H1 (cell line): ENCODE data around the gene FABP6. TPM values are rescaled to one million over a fixed set of nuclear protein-coding genes. Genes with fewer than 3 reads are reported as not detected.

Experiments used
- CTCF ChIA-PET: fragments of 300-600 bp; sonication (Branson Sonifier 250); formaldehyde crosslinking; loops from one replicate; lab custom pipeline; 2021; ENCODE audit not compliant: partially characterized antibody; lab: Charles Lee
- POLR2A ChIA-PET: fragments of 300-600 bp; sonication (Branson Sonifier 250); formaldehyde crosslinking; loops from one replicate; lab custom pipeline; 2021; ENCODE audit warnings: inconsistent platforms; ENCODE audit not compliant: partially characterized antibody; lab: Charles Lee
- DNase-seq, 2 experiments: peaks; one replicate each; pipeline versions ENCODE4 v3.0.0 to v3.0.0-alpha.2; 2010 to 2022; ENCODE audit warnings: low spot score in 2 of 2, low read depth in 1 of 2, mixed read lengths in 1 of 2
- FAIRE-seq: peaks from 2 replicates; lab custom pipeline; 2011; peaks lifted over from hg19 to GRCh38; lab: Jason Lieb, UNC
- H2AFZ ChIP-seq: 2 replicates; pipeline ENCODE4 v1.8.1; 2012; ENCODE audit warnings: low read length, inconsistent platforms
- H2AK5ac ChIP-seq: 2 replicates; pipeline ENCODE4 v1.6.1; 2013; ENCODE audit warnings: low read depth, low read length
- H2BK120ac ChIP-seq: replicated peaks from 2 replicates; pipeline ENCODE3; 2013; ENCODE audit warnings: low read depth, low read length, inconsistent platforms
- H2BK12ac ChIP-seq: 2 replicates; pipeline ENCODE4 v1.6.1; 2013; ENCODE audit warnings: low read depth, low read length
- H2BK15ac ChIP-seq: 2 replicates; pipeline ENCODE4 v1.6.1; 2013; ENCODE audit warnings: low read length
- H2BK20ac ChIP-seq: 2 replicates; pipeline ENCODE4 v1.6.1; 2013; ENCODE audit warnings: low read length
- H2BK5ac ChIP-seq: 2 replicates; pipeline ENCODE4 v1.6.1; 2013; ENCODE audit warnings: low read depth, low read length
- H3K14ac ChIP-seq: 2 replicates; pipeline ENCODE4 v1.6.1; 2013; ENCODE audit warnings: inconsistent platforms; ENCODE audit not compliant: insufficient read length
- H3K18ac ChIP-seq: 2 replicates; pipeline ENCODE4 v1.6.1; 2013; ENCODE audit warnings: low read length; ENCODE audit errors: extremely low read depth
- H3K23ac ChIP-seq: 2 replicates; pipeline ENCODE4 v1.6.1; 2013; ENCODE audit warnings: inconsistent platforms; ENCODE audit not compliant: insufficient read length
- H3K23me2 ChIP-seq: 2 replicates; pipeline ENCODE4 v1.6.1; 2013; ENCODE audit warnings: low read depth, low read length
- H3K27ac ChIP-seq: 2 replicates; pipeline ENCODE4 v1.6.1; 2011; ENCODE audit warnings: low read depth, low read length, inconsistent platforms
- H3K27me3 ChIP-seq, 4 experiments: replicated peaks in 1 of 4; 1 replicate in 1 of 4; 2 replicates in 3 of 4; pipeline versions ENCODE4 v1.6.1 to v1.8.1; 2011 to 2013; ENCODE audit warnings: low read length in 3 of 4, mild to moderate bottlenecking in 3 of 4, inconsistent platforms in 2 of 4, mixed read lengths in 2 of 4, moderate library complexity in 1 of 4; ENCODE audit not compliant: control insufficient read depth in 3 of 4, insufficient read depth in 3 of 4; ENCODE audit errors: extremely low read depth in 1 of 4
- H3K36me3 ChIP-seq, 4 experiments: 2 replicates each; pipeline versions ENCODE4 v1.6.1 to v1.8.1; 2011 to 2013; ENCODE audit warnings: mild to moderate bottlenecking in 4 of 4, low read length in 3 of 4, moderate library complexity in 2 of 4, control low read depth in 1 of 4, inconsistent platforms in 1 of 4; ENCODE audit not compliant: insufficient read depth in 4 of 4, control insufficient read depth in 2 of 4
- H3K4ac ChIP-seq: replicated peaks from 2 replicates; pipeline ENCODE3; 2013; ENCODE audit warnings: low read length, low read depth, mixed read lengths, inconsistent platforms; ENCODE audit not compliant: insufficient read length
- H3K4me1 ChIP-seq, 4 experiments: replicated peaks in 1 of 4; 1 replicate in 1 of 4; 2 replicates in 3 of 4; pipeline versions ENCODE4 v1.6.1 to v1.8.1; 2011 to 2013; ENCODE audit warnings: low read length in 3 of 4, inconsistent platforms in 2 of 4, mixed read lengths in 1 of 4; ENCODE audit not compliant: insufficient read depth in 4 of 4, control insufficient read depth in 3 of 4
- H3K4me2 ChIP-seq, 2 experiments: 2 replicates each; pipeline versions ENCODE4 v1.6.1 to v1.8.1; 2011 to 2013; ENCODE audit warnings: low read depth in 2 of 2, low read length in 2 of 2, control low read depth in 1 of 2, inconsistent platforms in 1 of 2, mild to moderate bottlenecking in 1 of 2; ENCODE audit not compliant: insufficient read depth in 1 of 2
- H3K4me3 ChIP-seq, 4 experiments: fragments of 200-600, 300-600 bp in 1 of 4; sonication (generic), shearing (Covaris generic), sonication (Bioruptor Twin) in 1 of 4; 2 replicates each; pipeline versions ENCODE4 v1.5.1 to v1.8.1; 2011 to 2016; ENCODE audit warnings: low read length in 4 of 4, low read depth in 3 of 4, control low read depth in 2 of 4, inconsistent platforms in 2 of 4, mild to moderate bottlenecking in 2 of 4, mixed read lengths in 1 of 4, moderate library complexity in 1 of 4; ENCODE audit not compliant: insufficient read depth in 2 of 4; ENCODE audit errors: extremely low read depth in 1 of 4
- H3K56ac ChIP-seq: replicated peaks from 2 replicates; pipeline ENCODE3; 2013; ENCODE audit warnings: low read depth, mild to moderate bottlenecking, mixed read lengths, low read length, inconsistent platforms; ENCODE audit not compliant: insufficient read length
- H3K79me1 ChIP-seq: 2 replicates; pipeline ENCODE4 v1.6.1; 2013; ENCODE audit warnings: low read depth, low read length, control low read depth
- H3K79me2 ChIP-seq, 2 experiments: 2 replicates each; pipeline versions ENCODE4 v1.6.1 to v1.8.1; 2012 to 2013; ENCODE audit warnings: low read length in 2 of 2, mild to moderate bottlenecking in 2 of 2, inconsistent platforms in 1 of 2; ENCODE audit not compliant: insufficient read depth in 2 of 2, control insufficient read depth in 1 of 2
- H3K9ac ChIP-seq, 4 experiments: replicated peaks in 1 of 4; 1 replicate in 1 of 4; 2 replicates in 3 of 4; pipeline versions ENCODE4 v1.6.1 to v1.8.1; 2011 to 2013; ENCODE audit warnings: low read depth in 3 of 4, low read length in 3 of 4, control low read depth in 2 of 4, mild to moderate bottlenecking in 2 of 4, moderate library complexity in 2 of 4, inconsistent platforms in 1 of 4; ENCODE audit errors: extremely low read depth in 1 of 4
- H3K9me3 ChIP-seq, 2 experiments: 2 replicates each; pipeline versions ENCODE4 v1.6.1 to v1.8.1; 2012 to 2013; ENCODE audit warnings: mild to moderate bottlenecking in 2 of 2, moderate library complexity in 2 of 2, control low read depth in 1 of 2, inconsistent platforms in 1 of 2, low read depth in 1 of 2, low read length in 1 of 2, mixed read lengths in 1 of 2; ENCODE audit not compliant: insufficient read depth in 2 of 2
- H4K20me1 ChIP-seq, 2 experiments: replicated peaks in 1 of 2; 2 replicates each; pipeline versions ENCODE3 to v1.8.1; 2011 to 2013; ENCODE audit warnings: inconsistent platforms in 2 of 2, low read length in 2 of 2, mild to moderate bottlenecking in 1 of 2; ENCODE audit not compliant: insufficient read depth in 2 of 2, control insufficient read depth in 1 of 2
- H4K5ac ChIP-seq: 2 replicates; pipeline ENCODE4 v1.6.1; 2013; ENCODE audit warnings: low read length, low read depth, mixed read lengths, inconsistent platforms; ENCODE audit not compliant: insufficient read length
- H4K8ac ChIP-seq: 2 replicates; pipeline ENCODE4 v1.8.0; 2013; ENCODE audit warnings: mild to moderate bottlenecking, moderate library complexity, low read length, inconsistent platforms; ENCODE audit not compliant: insufficient read depth; ENCODE audit errors: extremely low read depth
- H4K91ac ChIP-seq: replicated peaks from 2 replicates; pipeline ENCODE3; 2013; ENCODE audit warnings: low read length, mixed read lengths, inconsistent platforms; ENCODE audit not compliant: insufficient read length
- ASH2L ChIP-seq: fragments of 200-600, 300-600 bp; sonication (generic); IDR thresholded peaks from one replicate; pipeline ENCODE4 v1.7.1; 2017; ENCODE audit warnings: low read length
- BRCA1 ChIP-seq: IDR thresholded peaks from 2 replicates; pipeline ENCODE4 v1.6.1; 2012; ENCODE audit warnings: low read depth, low read length, improper control_type of control experiment
- CBX5 ChIP-seq: fragments of 300-800, 300-1000 bp; sonication (generic); IDR thresholded peaks from 2 replicates; pipeline ENCODE4 v1.7.1; 2016; ENCODE audit warnings: antibody characterized with exemption, low read length, low read depth
- CTBP2 ChIP-seq: IDR thresholded peaks from 2 replicates; pipeline ENCODE4 v1.7.0; 2011; ENCODE audit warnings: borderline replicate concordance, mild to moderate bottlenecking, moderate library complexity, mixed read lengths, low read length; ENCODE audit not compliant: insufficient read depth, insufficient read length
- EGR1 ChIP-seq: IDR thresholded peaks from 2 replicates; pipeline ENCODE4 v1.6.1; 2011; ENCODE audit warnings: low read depth, low read length, borderline replicate concordance
- HDAC6 ChIP-seq: IDR thresholded peaks from one replicate; pipeline ENCODE4 v1.7.1; 2012; ENCODE audit warnings: low read depth, mild to moderate bottlenecking, inconsistent platforms, low read length, moderate library complexity
- JUN ChIP-seq: IDR thresholded peaks from 2 replicates; pipeline ENCODE4 v1.6.1; 2011; ENCODE audit warnings: low read depth, mild to moderate bottlenecking, improper control_type of control experiment, low read length
- KDM5A ChIP-seq: fragments of 200-600 bp; IDR thresholded peaks from 2 replicates; pipeline ENCODE4 v1.7.1; 2012; ENCODE audit warnings: mild to moderate bottlenecking, low read length, inconsistent platforms, mixed read lengths
- SIX5 ChIP-seq: IDR thresholded peaks from 2 replicates; pipeline ENCODE4 v1.6.1; 2011; ENCODE audit warnings: mild to moderate bottlenecking, low read depth, low read length
- WGBS, 2 experiments: shearing (Covaris generic) in 1 of 2; methylation state at CpG; one replicate each; pipeline versions ENCODE4 v1.1.6 to v1.1.7; 2013 to 2015; ENCODE audit warnings: low lambda C conversion rate in 2 of 2, mixed read lengths in 2 of 2, inconsistent platforms in 1 of 2, low coverage in 1 of 2, missing lambda C conversion rate in 1 of 2; ENCODE audit not compliant: insufficient replicate concordance in 2 of 2, insufficient coverage in 1 of 2, insufficient read length in 1 of 2; ENCODE audit errors: extremely low coverage in 1 of 2, missing lambda C conversion rate in 1 of 2; 5-methylcytosine and 5-hydroxymethylcytosine counted together
- long read RNA-seq, 2 experiments: library from RNA in 1 of 2; library from capped mRNA in 1 of 2; stranded (forward); transcript quantifications; one replicate each; pipeline ENCODE4 v2.0.0, GENCODE V29; 2021; ENCODE audit warnings: inconsistent platforms in 1 of 2
- polyA minus RNA-seq, 3 experiments: library from RNA; depleted of rRNA, polyadenylated mRNA; stranded (reverse); fragments of >200 nt; gene quantifications; 1 replicate in 2 of 3; 2 replicates in 1 of 3; pipeline ENCODE4 v1.2.3, GENCODE V29; 2011
- polyA plus RNA-seq, 7 experiments: library from polyadenylated mRNA; depleted of rRNA in 3 of 7; stranded (reverse) in 5 of 7; unstranded in 2 of 7; fragments of >200 nt in 5 of 7; fragments of 200-250 nt in 2 of 7; gene quantifications; 1 replicate in 5 of 7; 2 replicates in 1 of 7; 4 replicates in 1 of 7; pipeline versions ENCODE4 v1.2.1 to v1.2.3, GENCODE V29; 2011 to 2013; ENCODE audit warnings: missing spikeins in 2 of 7, mixed read lengths in 2 of 7
- total RNA-seq: library from RNA; stranded (reverse); fragmentation: NEBNext Ultra II Directional; extraction: Animal tissue kit (Norgen Biotek cat#: 25700); gene quantifications from 2 replicates; pipeline ENCODE4 v1.2.1, GENCODE V29; 2021

Gene FABP6, protein sequence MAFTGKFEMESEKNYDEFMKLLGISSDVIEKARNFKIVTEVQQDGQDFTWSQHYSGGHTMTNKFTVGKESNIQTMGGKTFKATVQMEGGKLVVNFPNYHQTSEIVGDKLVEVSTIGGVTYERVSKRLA
- total RNA-seq (3.6 and 4.8 TPM in 2 replicates), polyA plus RNA-seq (2011; rRNA removed) (3.2 and 6.1 TPM in 2 replicates), polyA minus RNA-seq (2011; rRNA and poly(A)+ RNA removed) (0.63 and 2.3 TPM in 2 replicates)
- 5.0 TPM for polyA plus RNA-seq (2011; cell fraction: cytosol; rRNA removed)
- 2.5 TPM for polyA plus RNA-seq (2011; cell fraction: nucleus; rRNA removed)
- 4.5 to 12.2 TPM (median 7.2 TPM) in 4 replicates for polyA plus RNA-seq (2012, experiment 1 of 2)
- 5.9 TPM for polyA plus RNA-seq (2012, experiment 2 of 2)
- polyA plus RNA-seq (2013, experiment 1 of 2): 3.5 TPM
- 5.3 TPM for polyA plus RNA-seq (2013, experiment 2 of 2)
- polyA minus RNA-seq (2011; cell fraction: cytosol; rRNA and poly(A)+ RNA removed): not detected
- polyA minus RNA-seq (2011; cell fraction: nucleus; rRNA and poly(A)+ RNA removed): 2.7 TPM
- long read RNA-seq, experiment 1, partial matches to known transcripts: 0 of 1 reads
- long read RNA-seq, experiment 1, other reads (novel, unspliced or antisense): 0 of 1 reads
- long read RNA-seq, experiment 2: 0 reads

DNA sequence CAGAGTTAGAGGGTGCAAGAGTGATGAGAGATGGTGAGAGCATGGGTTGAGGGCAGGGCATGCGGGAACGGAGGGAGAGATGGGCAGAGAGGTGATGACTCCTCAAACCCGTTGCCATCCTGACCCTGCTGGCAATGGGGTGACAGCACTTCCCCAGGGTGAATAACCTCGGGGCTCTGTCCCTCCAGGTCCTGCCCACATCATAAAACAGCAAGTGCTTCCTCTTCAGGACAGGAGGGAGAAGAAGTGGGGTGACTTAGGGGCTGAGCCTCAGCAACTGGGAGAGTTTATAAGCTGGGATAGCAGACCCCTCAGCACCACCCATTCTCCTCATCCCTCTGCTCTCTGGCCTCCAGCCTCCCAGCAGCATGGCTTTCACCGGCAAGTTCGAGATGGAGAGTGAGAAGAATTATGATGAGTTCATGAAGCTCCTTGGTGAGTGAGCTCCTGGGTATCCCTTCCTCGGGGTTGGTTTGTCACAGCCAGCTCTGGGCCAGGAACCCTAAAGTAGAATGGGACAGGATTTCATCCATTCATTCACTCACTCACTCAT lies at the start of gene FABP6:
FABP6 (plus strand) TSS at position 317 of the 553 bp plus-strand sequence; CDS start at position 369, 52 bp downstream.
- CTCF ChIA-PET: interaction anchor here (1.0 to 1.6 kb wide), 6 partner anchors 14 to 162 kb away, joined by 3 to 6 read pairs (median 4); no protein-coding TSS in a partner anchor
- H2BK5ac ChIP-seq: no peak within 1 kb of the TSS
- WGBS, 2 experiments: 91% methylated on average over 7 of the region's 7 CpGs; no CpG with 5 or more reads in 1 of the 2 experiments
- H2BK120ac ChIP-seq: no peak within 1 kb of the TSS
- no peak within 1 kb of the TSS for H4K91ac ChIP-seq
- H4K20me1 ChIP-seq: no peaks in the 10 kb centered on the region
- peak within 1 kb of the TSS; percentile 97 for H2BK15ac ChIP-seq
- DNase-seq (no peak), FAIRE-seq (no peak)
- H3K56ac ChIP-seq: no peak within 1 kb of the TSS
- no peak within 1 kb of the TSS for H3K18ac ChIP-seq
- H3K4me1 ChIP-seq: peaks cover 0 to 6% (median 2%) of the 10 kb centered on the region in 4 experiments; a peak in 3 of 7 replicates
- no peak within 1 kb of the TSS for H3K27ac ChIP-seq
- H3K4me2 ChIP-seq: no peak within 1 kb of the TSS
- H3K9me3 ChIP-seq: 0 out of 4 replicates have a peak, but pooled peaks cover 0 to 4% of the 10 kb centered on the region in 2 experiments
- no peak within 1 kb of the TSS for H3K9ac ChIP-seq
- H3K79me2 ChIP-seq: no peaks in the 10 kb centered on the region
- H3K36me3 ChIP-seq: no peaks in the 10 kb centered on the region
- no peak within 1 kb of the TSS for H3K4ac ChIP-seq
- POLR2A ChIA-PET: interaction anchor here (1.1 to 1.4 kb wide), 2 partner anchors 10 to 83 kb away, joined by 4 read pairs; partner anchors contain the start of gene CCNJL
- H3K27me3 ChIP-seq: no peaks in the 10 kb centered on the region
- H2BK20ac ChIP-seq: no peak within 1 kb of the TSS
- H2BK12ac ChIP-seq: peak within 1 kb of the TSS; percentile 75; the same call in 1 of the 2 replicates
- H2AFZ ChIP-seq: no peak within 1 kb of the TSS
- H4K8ac ChIP-seq: no peak within 1 kb of the TSS
- H3K23ac ChIP-seq: no peak within 1 kb of the TSS
- peak within 1 kb of the TSS; percentile 24; the same call in 1 of the 2 replicates for H2AK5ac ChIP-seq
- no peak within 1 kb of the TSS for H4K5ac ChIP-seq
- no peak within 1 kb of the TSS for H3K14ac ChIP-seq
- H3K23me2 ChIP-seq: no peaks in the 10 kb centered on the region; the same call in 1 of the 2 replicates
- H3K4me3 ChIP-seq: no peak within 1 kb of the TSS
- no peaks in the 10 kb centered on the region for H3K79me1 ChIP-seq
- TF ChIP-seq CBX5 (no peak), BRCA1 (no peak), CTBP2 (no peak), EGR1 (no peak), JUN (no peak), SIX5 (no peak), HDAC6 (no peak), KDM5A (no peak), ASH2L (no peak)
